ENCODE data around the gene STX16.

DNA sequence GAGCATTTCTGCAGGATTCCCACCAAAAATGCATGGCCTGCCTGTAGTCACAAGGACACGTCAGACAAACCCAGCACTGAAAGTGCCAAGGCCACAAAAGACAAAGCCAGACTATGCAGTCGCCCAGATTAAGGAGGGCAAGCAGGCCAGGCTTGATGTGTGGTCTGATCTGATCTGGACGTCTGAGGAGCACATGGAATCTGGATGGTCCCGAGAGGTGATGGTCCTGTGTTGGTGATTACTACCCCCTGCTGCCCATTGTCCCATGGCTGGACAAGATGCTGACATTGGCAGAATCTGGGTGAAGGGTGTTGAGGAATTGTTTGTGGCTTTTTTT lies 58.6 kb downstream of the STX16 start:
- TF ChIP-seq, protein P1, sequence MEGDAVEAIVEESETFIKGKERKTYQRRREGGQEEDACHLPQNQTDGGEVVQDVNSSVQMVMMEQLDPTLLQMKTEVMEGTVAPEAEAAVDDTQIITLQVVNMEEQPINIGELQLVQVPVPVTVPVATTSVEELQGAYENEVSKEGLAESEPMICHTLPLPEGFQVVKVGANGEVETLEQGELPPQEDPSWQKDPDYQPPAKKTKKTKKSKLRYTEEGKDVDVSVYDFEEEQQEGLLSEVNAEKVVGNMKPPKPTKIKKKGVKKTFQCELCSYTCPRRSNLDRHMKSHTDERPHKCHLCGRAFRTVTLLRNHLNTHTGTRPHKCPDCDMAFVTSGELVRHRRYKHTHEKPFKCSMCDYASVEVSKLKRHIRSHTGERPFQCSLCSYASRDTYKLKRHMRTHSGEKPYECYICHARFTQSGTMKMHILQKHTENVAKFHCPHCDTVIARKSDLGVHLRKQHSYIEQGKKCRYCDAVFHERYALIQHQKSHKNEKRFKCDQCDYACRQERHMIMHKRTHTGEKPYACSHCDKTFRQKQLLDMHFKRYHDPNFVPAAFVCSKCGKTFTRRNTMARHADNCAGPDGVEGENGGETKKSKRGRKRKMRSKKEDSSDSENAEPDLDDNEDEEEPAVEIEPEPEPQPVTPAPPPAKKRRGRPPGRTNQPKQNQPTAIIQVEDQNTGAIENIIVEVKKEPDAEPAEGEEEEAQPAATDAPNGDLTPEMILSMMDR (IDR thresholded peaks at IDR 0.05), result no peak
- no peak for TF ChIP-seq POLR2AphosphoS5 (IDR thresholded peaks at IDR 0.05; ENCODE audit: low read depth, low read length)
